B cell (primary cell): ENCODE data around the gene AKIP1. TPM values are rescaled to one million over a fixed set of nuclear protein-coding genes. Genes with fewer than 3 reads are reported as not detected.

ENCODE experiments used
- ATAC-seq: fragments of 200-7000 bp; cut with Tn5 transposase; one replicate; pipeline ENCODE4 v1.10.0; 2021; ENCODE audit warnings: low read depth, mild to moderate bottlenecking, moderate number of reproducible peaks, moderate library complexity
- CTCF ChIA-PET: fragments of 350-600 bp; sonication (Branson Sonifier 250); formaldehyde crosslinking; loops from one replicate; lab custom pipeline; 2021; ENCODE audit warnings: antibody characterized with exemption, inconsistent platforms; lab: Charles Lee
- POLR2A ChIA-PET: fragments of 350-600 bp; sonication (Branson Sonifier 250); formaldehyde crosslinking; loops from one replicate; lab custom pipeline; 2021; ENCODE audit warnings: antibody characterized with exemption; lab: Charles Lee
- DNase-seq: peaks from one replicate; pipeline ENCODE4 v3.0.0; 2013
- H2AFZ ChIP-seq: 2 replicates; pipeline ENCODE4 v1.6.1; 2012; ENCODE audit warnings: mild to moderate bottlenecking, low read depth, low read length; ENCODE audit not compliant: insufficient read depth, poor library complexity, severe bottlenecking
- H3K27ac ChIP-seq, 2 donors: 1 replicate in 1 of 2; 2 replicates in 1 of 2; pipeline ENCODE4 v1.5.1; 2012 to 2013; ENCODE audit warnings: low read length in 2 of 2, mild to moderate bottlenecking in 2 of 2, moderate library complexity in 1 of 2
- H3K27me3 ChIP-seq, 4 experiments: fragments of 200-600 bp in 1 of 4; sonication (generic) in 1 of 4; replicated peaks in 1 of 4; 1 replicate in 2 of 4; 2 replicates in 2 of 4; pipeline versions ENCODE4 v1.6.1 to v1.7.0; 2013 to 2016; ENCODE audit warnings: low read length in 3 of 4, mild to moderate bottlenecking in 2 of 4, mixed read lengths in 1 of 4, moderate library complexity in 1 of 4; ENCODE audit not compliant: insufficient read depth in 4 of 4, control insufficient read depth in 3 of 4; ENCODE audit errors: control extremely low read depth in 1 of 4
- H3K36me3 ChIP-seq, 2 experiments: replicated peaks in 1 of 2; 1 replicate in 1 of 2; 2 replicates in 1 of 2; pipeline versions ENCODE4 v1.6.1 to v1.7.1; 2013; ENCODE audit warnings: low read length in 1 of 2; ENCODE audit not compliant: insufficient read depth in 2 of 2, control insufficient read depth in 1 of 2; ENCODE audit errors: control extremely low read depth in 1 of 2, extremely low read depth in 1 of 2
- H3K4me1 ChIP-seq, 2 donors: fragments of 200-600 bp in 1 of 2; sonication (generic) in 1 of 2; 1 replicate in 1 of 2; 2 replicates in 1 of 2; pipeline versions ENCODE4 v1.5.1 to v1.6.1; 2013 to 2017; ENCODE audit warnings: low read length in 2 of 2; ENCODE audit not compliant: control insufficient read depth in 2 of 2, insufficient read depth in 2 of 2
- H3K4me2 ChIP-seq: replicated peaks from 2 replicates; pipeline ENCODE3; 2012; ENCODE audit warnings: mild to moderate bottlenecking, low read depth, low read length; ENCODE audit not compliant: poor library complexity, severe bottlenecking
- H3K4me3 ChIP-seq, 5 experiments: fragments of 200-600 bp in 1 of 5; sonication (generic) in 1 of 5; 1 replicate in 3 of 5; 2 replicates in 2 of 5; pipeline versions ENCODE4 v1.5.1 to v1.7.0; 2011 to 2016; ENCODE audit warnings: low read length in 4 of 5, mild to moderate bottlenecking in 4 of 5, low read depth in 2 of 5, control low read depth in 1 of 5, moderate library complexity in 1 of 5; ENCODE audit not compliant: insufficient read depth in 1 of 5; ENCODE audit errors: control extremely low read depth in 1 of 5, extremely low read depth in 1 of 5
- H3K79me2 ChIP-seq: fragments of 200-600 bp; sonication (generic); one replicate; pipeline ENCODE4 v1.6.0; 2016; ENCODE audit warnings: low read length; ENCODE audit not compliant: control insufficient read depth, insufficient read depth
- H3K9ac ChIP-seq: fragments of 200-600 bp; sonication (generic); 2 replicates; pipeline ENCODE4 v1.6.1; 2017; ENCODE audit warnings: mild to moderate bottlenecking, low read length, moderate library complexity
- H3K9me3 ChIP-seq, 3 donors: one replicate each; pipeline versions ENCODE4 v1.6.1 to v1.7.1; 2013; ENCODE audit warnings: low read length in 2 of 3; ENCODE audit not compliant: control insufficient read depth in 2 of 3, insufficient read depth in 1 of 3; ENCODE audit errors: control extremely low read depth in 1 of 3
- H4K20me1 ChIP-seq: 2 replicates; pipeline ENCODE4 v1.6.0; 2012; ENCODE audit warnings: mild to moderate bottlenecking, low read length; ENCODE audit not compliant: insufficient read depth, control insufficient read depth, poor library complexity, severe bottlenecking
- H3K27ac Mint-ChIP-seq: one replicate; pipeline ENCODE4 v1.8.0; 2021; ENCODE audit warnings: mixed read lengths
- H3K27me3 Mint-ChIP-seq: one replicate; pipeline ENCODE4 v1.8.0; 2021; ENCODE audit warnings: mixed read lengths
- H3K4me1 Mint-ChIP-seq: one replicate; pipeline ENCODE4 v1.8.0; 2021; ENCODE audit warnings: mixed read lengths
- H3K4me3 Mint-ChIP-seq: one replicate; pipeline ENCODE4 v1.8.0; 2021; ENCODE audit warnings: mixed read lengths
- H3K9me3 Mint-ChIP-seq: one replicate; pipeline ENCODE4 v1.8.0; 2022; ENCODE audit warnings: mixed read lengths; ENCODE audit not compliant: insufficient read depth
- EZH2 ChIP-seq: IDR thresholded peaks from 2 replicates; pipeline ENCODE4 v1.6.1; 2012; ENCODE audit warnings: borderline replicate concordance, low read depth, mild to moderate bottlenecking, moderate library complexity, low read length; ENCODE audit not compliant: insufficient read depth, poor library complexity, severe bottlenecking
- WGBS: methylation state at CpG from one replicate; pipeline ENCODE4 v1.1.5; 2013; ENCODE audit warnings: missing lambda C conversion rate; ENCODE audit not compliant: insufficient coverage; 5-methylcytosine and 5-hydroxymethylcytosine counted together
- intact Hi-C: fragments of 100-400 bp; cut with micrococcal nuclease; formaldehyde crosslinking; loops from one replicate; pipeline ENCODE4 v1.10.0; 2022
- polyA minus RNA-seq: library from RNA; depleted of rRNA, polyadenylated mRNA; stranded (reverse); fragments of >200 nt; gene quantifications from 2 replicates; pipeline ENCODE4 v1.2.3, GENCODE V29; 2012
- polyA plus RNA-seq: library from polyadenylated mRNA; depleted of rRNA; stranded (reverse); fragments of >200 nt; gene quantifications from 2 replicates; pipeline ENCODE4 v1.2.3, GENCODE V29; 2012
- total RNA-seq, 2 donors: library from RNA; stranded (reverse); fragments of 120-200 nt in 1 of 2; gene quantifications; 1 replicate in 1 of 2; 2 replicates in 1 of 2; pipeline versions ENCODE4 v1.2.3 to v1.2.4, GENCODE V29; 2013 to 2022
- TF ChIP-seq, protein P1 (sequence below): fragments of 200-600 bp; IDR thresholded peaks from one replicate; pipeline ENCODE4 v1.8.0; 2022; ENCODE audit warnings: antibody characterized with exemption, mild to moderate bottlenecking

AKIP1 gene, protein sequence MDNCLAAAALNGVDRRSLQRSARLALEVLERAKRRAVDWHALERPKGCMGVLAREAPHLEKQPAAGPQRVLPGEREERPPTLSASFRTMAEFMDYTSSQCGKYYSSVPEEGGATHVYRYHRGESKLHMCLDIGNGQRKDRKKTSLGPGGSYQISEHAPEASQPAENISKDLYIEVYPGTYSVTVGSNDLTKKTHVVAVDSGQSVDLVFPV
- total RNA-seq: 10.7 and 11.5 TPM in 2 replicates
- total RNA-seq (2013): 7.2 TPM
- polyA plus RNA-seq: 2.8 and 9.2 TPM in 2 replicates
- polyA minus RNA-seq: 1.4 and 9.9 TPM in 2 replicates

DNA sequence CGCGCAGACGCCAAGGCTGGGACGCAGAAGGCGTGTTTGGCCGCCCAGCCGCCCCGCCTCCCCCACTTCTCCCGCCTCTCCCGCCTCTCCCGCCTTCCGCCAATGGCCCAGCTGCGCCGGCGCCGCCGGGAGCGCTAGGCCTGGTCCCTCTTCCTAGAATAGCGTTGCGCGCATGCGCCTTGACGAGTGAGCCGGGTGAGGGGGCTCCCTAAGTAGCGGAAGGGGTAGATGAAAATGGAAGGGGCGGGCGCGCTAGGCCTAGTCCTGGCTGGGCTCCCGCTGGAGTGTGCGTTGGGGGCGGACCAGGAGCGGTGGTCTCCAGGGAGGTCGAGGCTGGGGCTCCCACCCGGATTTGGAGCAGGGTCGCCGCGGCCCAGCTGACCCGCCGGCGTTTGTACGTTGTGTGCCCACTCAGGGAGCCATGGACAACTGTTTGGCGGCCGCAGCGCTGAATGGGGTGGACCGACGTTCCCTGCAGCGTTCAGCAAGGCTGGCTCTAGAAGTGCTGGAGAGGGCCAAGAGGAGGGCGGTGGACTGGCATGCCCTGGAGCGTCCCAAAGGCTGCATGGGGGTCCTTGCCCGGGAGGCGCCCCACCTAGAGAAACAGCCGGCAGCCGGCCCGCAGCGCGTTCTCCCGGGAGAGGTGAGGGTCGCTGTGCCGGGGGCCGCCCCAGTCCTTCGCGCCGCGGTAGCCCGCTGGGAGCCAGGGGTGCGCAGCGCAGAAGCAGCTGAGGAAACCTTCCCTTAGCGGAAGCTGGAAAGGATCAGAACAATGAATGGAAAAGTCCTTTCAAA, at the start of gene AKIP1:
Gene AKIP1, plus strand, starts transcription at position 161 of the 795 bp plus-strand sequence. Its CDS starts 261 bp downstream, at position 422.
- TF ChIP-seq, protein P1, sequence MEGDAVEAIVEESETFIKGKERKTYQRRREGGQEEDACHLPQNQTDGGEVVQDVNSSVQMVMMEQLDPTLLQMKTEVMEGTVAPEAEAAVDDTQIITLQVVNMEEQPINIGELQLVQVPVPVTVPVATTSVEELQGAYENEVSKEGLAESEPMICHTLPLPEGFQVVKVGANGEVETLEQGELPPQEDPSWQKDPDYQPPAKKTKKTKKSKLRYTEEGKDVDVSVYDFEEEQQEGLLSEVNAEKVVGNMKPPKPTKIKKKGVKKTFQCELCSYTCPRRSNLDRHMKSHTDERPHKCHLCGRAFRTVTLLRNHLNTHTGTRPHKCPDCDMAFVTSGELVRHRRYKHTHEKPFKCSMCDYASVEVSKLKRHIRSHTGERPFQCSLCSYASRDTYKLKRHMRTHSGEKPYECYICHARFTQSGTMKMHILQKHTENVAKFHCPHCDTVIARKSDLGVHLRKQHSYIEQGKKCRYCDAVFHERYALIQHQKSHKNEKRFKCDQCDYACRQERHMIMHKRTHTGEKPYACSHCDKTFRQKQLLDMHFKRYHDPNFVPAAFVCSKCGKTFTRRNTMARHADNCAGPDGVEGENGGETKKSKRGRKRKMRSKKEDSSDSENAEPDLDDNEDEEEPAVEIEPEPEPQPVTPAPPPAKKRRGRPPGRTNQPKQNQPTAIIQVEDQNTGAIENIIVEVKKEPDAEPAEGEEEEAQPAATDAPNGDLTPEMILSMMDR: no peak
- no peak for TF ChIP-seq EZH2
- under 1% methylated on average over 64 of the region's 68 CpGs for WGBS
- peaks cover 46% of the 10 kb centered on the region for H3K4me1 Mint-ChIP-seq

More for the DNA sequence above, at the start of gene AKIP1:
- Histone ChIP-seq H3K79me2 (no peaks in the 10 kb centered on the region), H3K4me1 (peaks cover 18 to 26% of the 10 kb centered on the region in 2 donors), H3K27me3 (peaks cover 0 to 3% (median 0%) of the 10 kb centered on the region in 4 experiments), H4K20me1 (no peaks in the 10 kb centered on the region), H3K4me2 (peak within 1 kb of the TSS; percentile 90), H3K36me3 (no peaks in the 10 kb centered on the region), H3K9me3 (no peaks in the 10 kb centered on the region), H2AFZ (peak within 1 kb of the TSS; percentile 92), H3K27ac (peak within 1 kb of the TSS; percentile 12 to 58), H3K9ac (peak within 1 kb of the TSS; percentile 91), H3K4me3 (peak within 1 kb of the TSS; percentile 61 to 78 (median 69))
- ChIA-PET CTCF (interaction anchor here (1.0 to 5.4 kb wide), 4 partner anchors 49 to 595 kb away, joined by 3 to 44 read pairs (median 6); no protein-coding TSS in a partner anchor), POLR2A (interaction anchor here (0.6 to 2.1 kb wide), 4 partner anchors 78 to 1548 kb away, joined by 3 to 9 read pairs (median 4); partner anchors contain the start of genes RPL27A and TRIM66)
- H3K27me3 Mint-ChIP-seq: peaks cover 2% of the 10 kb centered on the region
- ATAC-seq (peak; percentile 77), DNase-seq (peak; percentile 81)
- intact Hi-C loops: loop anchor here (2.0 to 5.0 kb wide), 2 partner anchors 222 to 319 kb away; partner anchors contain the start of gene STK33
- H3K4me3 Mint-ChIP-seq: peak within 1 kb of the TSS; percentile 96
- no peaks in the 10 kb centered on the region for H3K9me3 Mint-ChIP-seq
- H3K27ac Mint-ChIP-seq: peak within 1 kb of the TSS; percentile 86
